SK-N-SH (cell line): ENCODE data around the gene CNPY4.

Experiments
- EP300 ChIP-seq, 2 experiments: IDR thresholded peaks; 2 replicates each; pipeline versions ENCODE4 v1.4.0 to v1.6.1; 2012; ENCODE audit warnings: borderline replicate concordance in 1 of 2, low read depth in 1 of 2, low read length in 1 of 2
- FOSL2 ChIP-seq: IDR thresholded peaks from 2 replicates; pipeline ENCODE4 v1.4.0; 2012; ENCODE audit warnings: low read depth, mild to moderate bottlenecking, moderate library complexity, borderline replicate concordance
- FOXM1 ChIP-seq: IDR thresholded peaks from 2 replicates; pipeline ENCODE4 v1.4.0; 2012; ENCODE audit warnings: low read depth, mild to moderate bottlenecking
- POLR2AphosphoS5 ChIP-seq: IDR thresholded peaks from 2 replicates; pipeline ENCODE4 v1.6.1; 2012; ENCODE audit warnings: low read depth, low read length
- TF ChIP-seq, protein P1 (sequence below): fragments of 200-600 bp; sonication (generic); IDR thresholded peaks from 2 replicates; pipeline ENCODE4 v1.6.1; 2017; ENCODE audit warnings: antibody characterized with exemption, mild to moderate bottlenecking, moderate library complexity
- TF ChIP-seq, protein P2 (sequence below): IDR thresholded peaks from 2 replicates; pipeline ENCODE4 v1.6.1; 2012; ENCODE audit warnings: mild to moderate bottlenecking, low read depth, low read length, moderate library complexity
- TF ChIP-seq, protein P3 (sequence below): fragments of 150-350 bp; IDR thresholded peaks from 2 replicates; pipeline ENCODE4 v1.6.1; 2016; ENCODE audit warnings: mild to moderate bottlenecking, low read depth, low read length

DNA sequence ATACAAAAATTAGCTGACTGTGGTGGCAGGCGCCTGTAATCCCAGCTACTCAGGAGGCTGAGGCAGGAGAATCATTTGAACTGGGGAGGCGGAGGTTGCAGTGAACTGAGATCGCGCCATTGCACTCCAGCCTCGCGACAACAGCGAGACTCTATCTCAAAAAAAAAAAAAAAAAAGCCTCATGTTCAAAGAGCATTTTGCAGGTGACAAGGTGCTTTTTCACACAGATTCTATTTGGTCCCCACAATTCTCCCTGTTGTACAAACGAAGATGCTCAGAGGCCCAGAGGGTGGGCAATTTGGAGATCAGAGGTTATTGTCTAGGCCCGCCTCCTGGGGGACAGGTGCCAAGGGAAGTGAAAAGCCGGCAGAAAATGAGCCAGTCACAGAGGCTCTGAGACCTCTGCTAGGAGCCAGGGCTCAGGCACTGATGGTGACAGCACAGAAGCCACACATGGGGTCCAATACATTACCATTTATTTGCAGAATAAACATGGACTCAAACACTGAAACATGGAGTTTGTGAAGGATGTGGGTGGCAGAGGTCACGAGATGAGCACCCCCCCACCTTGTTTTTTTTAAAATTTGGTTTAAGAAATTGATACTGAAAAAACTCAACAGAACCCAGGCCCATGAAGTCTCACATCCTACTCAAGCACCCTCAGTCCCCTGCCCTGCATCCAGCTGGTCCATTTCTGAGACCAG is 49.9 kb downstream of the CNPY4 start:
- TF ChIP-seq EP300 (IDR thresholded peaks at IDR 0.05; ENCODE audit: borderline replicate concordance in 1 of 2, low read depth in 1 of 2, low read length in 1 of 2) (no peak), FOSL2 (no peak), POLR2AphosphoS5 (no peak), FOXM1 (no peak)
- TF ChIP-seq, protein P1, sequence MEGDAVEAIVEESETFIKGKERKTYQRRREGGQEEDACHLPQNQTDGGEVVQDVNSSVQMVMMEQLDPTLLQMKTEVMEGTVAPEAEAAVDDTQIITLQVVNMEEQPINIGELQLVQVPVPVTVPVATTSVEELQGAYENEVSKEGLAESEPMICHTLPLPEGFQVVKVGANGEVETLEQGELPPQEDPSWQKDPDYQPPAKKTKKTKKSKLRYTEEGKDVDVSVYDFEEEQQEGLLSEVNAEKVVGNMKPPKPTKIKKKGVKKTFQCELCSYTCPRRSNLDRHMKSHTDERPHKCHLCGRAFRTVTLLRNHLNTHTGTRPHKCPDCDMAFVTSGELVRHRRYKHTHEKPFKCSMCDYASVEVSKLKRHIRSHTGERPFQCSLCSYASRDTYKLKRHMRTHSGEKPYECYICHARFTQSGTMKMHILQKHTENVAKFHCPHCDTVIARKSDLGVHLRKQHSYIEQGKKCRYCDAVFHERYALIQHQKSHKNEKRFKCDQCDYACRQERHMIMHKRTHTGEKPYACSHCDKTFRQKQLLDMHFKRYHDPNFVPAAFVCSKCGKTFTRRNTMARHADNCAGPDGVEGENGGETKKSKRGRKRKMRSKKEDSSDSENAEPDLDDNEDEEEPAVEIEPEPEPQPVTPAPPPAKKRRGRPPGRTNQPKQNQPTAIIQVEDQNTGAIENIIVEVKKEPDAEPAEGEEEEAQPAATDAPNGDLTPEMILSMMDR, result no peak
- TF ChIP-seq, protein P2, sequence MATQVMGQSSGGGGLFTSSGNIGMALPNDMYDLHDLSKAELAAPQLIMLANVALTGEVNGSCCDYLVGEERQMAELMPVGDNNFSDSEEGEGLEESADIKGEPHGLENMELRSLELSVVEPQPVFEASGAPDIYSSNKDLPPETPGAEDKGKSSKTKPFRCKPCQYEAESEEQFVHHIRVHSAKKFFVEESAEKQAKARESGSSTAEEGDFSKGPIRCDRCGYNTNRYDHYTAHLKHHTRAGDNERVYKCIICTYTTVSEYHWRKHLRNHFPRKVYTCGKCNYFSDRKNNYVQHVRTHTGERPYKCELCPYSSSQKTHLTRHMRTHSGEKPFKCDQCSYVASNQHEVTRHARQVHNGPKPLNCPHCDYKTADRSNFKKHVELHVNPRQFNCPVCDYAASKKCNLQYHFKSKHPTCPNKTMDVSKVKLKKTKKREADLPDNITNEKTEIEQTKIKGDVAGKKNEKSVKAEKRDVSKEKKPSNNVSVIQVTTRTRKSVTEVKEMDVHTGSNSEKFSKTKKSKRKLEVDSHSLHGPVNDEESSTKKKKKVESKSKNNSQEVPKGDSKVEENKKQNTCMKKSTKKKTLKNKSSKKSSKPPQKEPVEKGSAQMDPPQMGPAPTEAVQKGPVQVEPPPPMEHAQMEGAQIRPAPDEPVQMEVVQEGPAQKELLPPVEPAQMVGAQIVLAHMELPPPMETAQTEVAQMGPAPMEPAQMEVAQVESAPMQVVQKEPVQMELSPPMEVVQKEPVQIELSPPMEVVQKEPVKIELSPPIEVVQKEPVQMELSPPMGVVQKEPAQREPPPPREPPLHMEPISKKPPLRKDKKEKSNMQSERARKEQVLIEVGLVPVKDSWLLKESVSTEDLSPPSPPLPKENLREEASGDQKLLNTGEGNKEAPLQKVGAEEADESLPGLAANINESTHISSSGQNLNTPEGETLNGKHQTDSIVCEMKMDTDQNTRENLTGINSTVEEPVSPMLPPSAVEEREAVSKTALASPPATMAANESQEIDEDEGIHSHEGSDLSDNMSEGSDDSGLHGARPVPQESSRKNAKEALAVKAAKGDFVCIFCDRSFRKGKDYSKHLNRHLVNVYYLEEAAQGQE, result no peak
- TF ChIP-seq, protein P3, sequence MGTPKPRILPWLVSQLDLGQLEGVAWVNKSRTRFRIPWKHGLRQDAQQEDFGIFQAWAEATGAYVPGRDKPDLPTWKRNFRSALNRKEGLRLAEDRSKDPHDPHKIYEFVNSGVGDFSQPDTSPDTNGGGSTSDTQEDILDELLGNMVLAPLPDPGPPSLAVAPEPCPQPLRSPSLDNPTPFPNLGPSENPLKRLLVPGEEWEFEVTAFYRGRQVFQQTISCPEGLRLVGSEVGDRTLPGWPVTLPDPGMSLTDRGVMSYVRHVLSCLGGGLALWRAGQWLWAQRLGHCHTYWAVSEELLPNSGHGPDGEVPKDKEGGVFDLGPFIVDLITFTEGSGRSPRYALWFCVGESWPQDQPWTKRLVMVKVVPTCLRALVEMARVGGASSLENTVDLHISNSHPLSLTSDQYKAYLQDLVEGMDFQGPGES, result no peak
